VCaP (cell line): ENCODE data around the gene PABPC4L.

ENCODE experiments used
- H3K27ac ChIP-seq: fragments of 450-650 bp; 2 replicates; pipeline ENCODE4 v1.5.1; 2017
- CTCF ChIP-seq: fragments of 450-650 bp; conservative IDR thresholded peaks from 2 replicates; pipeline ENCODE4 v1.5.1; 2017; ENCODE audit warnings: mild to moderate bottlenecking, moderate library complexity

The PABPC4L gene

GRCh38 chr4:134154097-134154496, 47.5 kb downstream of the PABPC4L start:
- no peak overlapping the region for H3K27ac ChIP-seq
- TF ChIP-seq CTCF: no peak

GRCh38 chr4:134147941-134148340, 53.6 kb downstream of the PABPC4L start:
- no peak overlapping the region for H3K27ac ChIP-seq
- TF ChIP-seq CTCF: no peak
